ENCODE measurements around the gene FBXW8. TPM values are rescaled to one million over a fixed set of nuclear protein-coding genes. Genes with fewer than 3 reads are reported as not detected.
"Not testable (repeated sequence)": the region's sequence is repeated elsewhere in the genome, so short reads cannot be mapped to it uniquely, and the experiment has no call there.

The FBXW8 gene
- total RNA-seq, 1 donor from 2014 or later = 10.4 TPM

DNA sequence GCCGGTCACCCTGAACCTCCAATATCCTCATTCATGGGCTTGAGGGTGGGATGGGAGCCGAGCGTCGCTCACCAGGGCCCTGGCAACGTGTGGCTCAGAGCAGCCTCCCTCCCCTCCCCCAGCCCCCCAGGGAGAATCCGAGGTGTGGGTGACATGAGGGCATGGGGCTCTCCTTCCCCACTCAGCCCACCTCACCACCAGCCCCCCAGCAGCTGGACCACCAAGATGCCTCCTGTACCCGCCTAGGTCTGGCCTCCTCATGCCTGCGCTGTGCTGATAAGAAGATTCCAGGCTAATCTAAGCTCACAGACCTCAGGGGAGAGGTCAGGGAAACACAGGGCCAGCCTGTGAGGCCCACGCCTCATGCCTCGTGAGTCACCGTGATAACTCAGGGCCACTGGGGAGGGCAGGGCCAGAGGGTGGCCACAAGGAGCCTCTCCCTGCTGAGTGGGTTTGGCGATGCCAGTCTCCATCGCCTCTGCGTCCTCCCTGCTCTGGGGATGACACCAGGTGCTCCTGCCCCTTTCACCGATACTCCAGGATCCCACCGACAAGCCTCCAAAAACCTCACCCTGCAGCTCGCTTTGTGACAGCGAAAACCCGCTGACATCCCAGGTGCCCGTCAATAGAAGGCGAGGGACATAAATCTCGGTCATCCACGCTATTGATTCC lies 131.6 kb downstream of the FBXW8 start:
- DNase-seq (ENCODE audit: low spot score) = no peak
- intact Hi-C loops (cut with DNase I) = no loop called here

DNA sequence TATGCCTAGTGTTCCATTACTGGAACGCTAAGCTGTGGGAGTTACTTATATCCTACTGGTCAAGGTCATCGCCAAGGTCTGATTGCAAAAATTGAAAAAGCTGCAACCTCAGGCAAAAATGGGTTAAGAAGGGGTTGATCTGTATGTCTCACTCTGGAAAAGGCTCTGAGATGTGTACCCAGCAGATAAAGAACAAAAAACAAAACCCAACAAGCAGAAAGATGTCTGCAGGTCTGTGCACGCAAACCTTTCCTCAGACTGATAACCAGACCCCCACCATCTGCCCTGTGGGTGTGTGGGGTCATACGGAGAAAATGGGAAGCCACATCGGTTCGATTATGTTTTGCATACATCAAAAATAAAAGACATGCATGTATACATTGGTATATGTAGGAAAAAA lies 132.1 kb downstream of the FBXW8 start:
- intact Hi-C loops (cut with DNase I) = no loop called here
- no peak for DNase-seq (ENCODE audit: low spot score)

DNA sequence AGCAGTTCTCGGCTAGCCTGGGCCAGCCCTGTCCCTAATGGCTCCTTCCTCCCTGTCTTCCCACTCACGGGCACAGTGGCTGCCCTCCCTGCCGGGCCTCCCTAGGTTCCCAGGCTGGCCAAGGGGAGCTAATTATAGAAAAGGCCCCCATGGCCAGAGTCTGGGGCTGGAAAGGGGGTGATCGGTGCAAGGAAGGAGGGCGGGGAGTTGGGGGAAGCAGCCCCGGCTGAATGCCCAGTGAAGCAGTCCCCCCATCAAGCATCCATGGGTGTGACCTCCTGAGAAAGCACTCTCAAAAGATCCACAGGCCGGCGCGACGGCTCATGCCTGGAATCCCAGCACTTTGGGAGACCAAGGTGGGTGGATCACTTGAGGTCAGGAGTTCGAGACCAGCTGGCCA lies 133.6 kb downstream of the FBXW8 start:
- DNase-seq (ENCODE audit: low spot score) = no peak
- intact Hi-C loops (cut with DNase I) = no loop called here

DNA sequence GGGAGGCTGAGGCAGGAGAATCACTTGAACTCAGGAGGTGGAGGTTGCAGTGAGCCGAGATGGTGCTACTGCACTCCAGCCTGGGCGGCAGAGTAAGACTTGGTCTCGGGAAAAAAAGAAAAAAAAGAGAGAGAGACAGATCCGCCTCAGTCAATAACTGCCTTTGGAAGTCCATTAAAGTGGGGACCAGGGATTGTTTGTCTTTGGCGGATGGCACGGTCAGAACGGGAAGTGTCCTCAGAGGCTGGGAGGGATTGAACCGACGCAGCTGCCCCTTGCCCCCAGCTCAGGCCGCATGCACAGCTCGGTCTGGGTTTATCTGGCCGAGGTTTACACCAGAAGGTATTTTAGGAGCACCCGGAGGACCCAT lies 134.0 kb downstream of the FBXW8 start:
- no peak for DNase-seq (ENCODE audit: low spot score)
- intact Hi-C loops (cut with DNase I) = loop anchor here (5.0 kb wide), 1 partner anchor 53 kb away; the partner anchor contains the start of gene TESC

DNA sequence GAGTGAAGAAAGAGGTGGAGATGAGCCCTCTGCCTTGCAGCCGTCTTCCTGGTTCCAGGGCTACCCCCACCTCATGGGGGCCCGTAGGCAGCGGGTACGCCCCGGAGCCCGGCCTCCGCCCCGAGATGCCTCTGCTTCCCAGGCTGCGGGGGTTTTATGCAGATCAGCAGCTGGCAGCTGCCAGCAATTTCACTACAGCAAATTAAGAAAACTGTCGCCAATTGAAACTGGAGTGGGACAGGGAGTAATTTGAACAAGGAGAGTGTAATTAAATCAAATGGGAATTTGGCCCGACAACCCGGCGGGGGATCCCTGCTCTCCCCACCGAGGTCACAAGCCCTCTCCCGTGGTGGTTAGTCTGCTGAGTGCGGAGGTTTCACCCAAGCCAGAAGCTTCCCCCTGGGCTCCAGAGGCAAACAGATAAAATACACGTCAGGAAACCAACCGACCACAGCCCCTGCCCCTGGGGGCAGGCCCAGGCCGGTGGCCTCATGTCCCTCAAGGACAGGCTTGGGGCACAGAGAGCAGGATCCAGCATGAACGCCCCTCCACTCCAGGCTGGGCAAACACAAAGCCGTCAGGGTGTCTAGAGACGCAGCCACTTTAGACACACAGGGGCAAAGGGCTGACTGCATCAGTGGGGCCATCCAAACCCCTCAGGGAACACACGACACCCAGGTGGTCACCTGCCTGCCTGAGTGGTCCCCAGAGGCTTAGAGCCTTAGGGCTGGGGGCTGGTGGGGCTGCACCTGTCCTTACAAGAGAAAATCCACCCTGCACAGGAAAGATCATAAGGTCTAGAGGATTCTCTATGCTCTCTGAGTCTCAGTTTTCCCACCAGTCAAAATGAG lies 134.6 kb downstream of the FBXW8 start:
- intact Hi-C loops (cut with DNase I) = loop anchor here (5.0 kb wide), 1 partner anchor 52 kb away; the partner anchor contains the start of gene TESC
- DNase-seq (ENCODE audit: low spot score) = no peak

DNA sequence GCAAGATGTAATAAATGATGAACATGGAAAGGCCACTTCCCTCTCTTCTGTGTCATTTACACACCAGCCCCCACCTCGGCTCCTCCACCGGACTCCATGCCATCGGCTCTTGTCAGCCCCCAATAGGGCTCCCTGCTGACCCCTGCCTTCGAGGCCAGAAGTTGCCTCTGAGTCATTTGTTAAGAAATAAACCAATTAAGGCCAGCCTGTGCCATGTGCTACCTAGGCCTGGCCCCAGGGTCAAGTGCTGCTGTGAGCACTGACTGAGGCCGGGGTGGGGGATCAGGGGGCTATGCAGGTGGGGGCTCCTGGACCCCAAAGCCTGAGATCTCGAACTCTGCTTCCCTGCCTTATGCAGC lies 135.2 kb downstream of the FBXW8 start:
- intact Hi-C loops (cut with DNase I) = loop anchor here (5.0 kb wide), 1 partner anchor 51 kb away; the partner anchor contains the start of gene TESC
- DNase-seq (ENCODE audit: low spot score) = no peak

DNA sequence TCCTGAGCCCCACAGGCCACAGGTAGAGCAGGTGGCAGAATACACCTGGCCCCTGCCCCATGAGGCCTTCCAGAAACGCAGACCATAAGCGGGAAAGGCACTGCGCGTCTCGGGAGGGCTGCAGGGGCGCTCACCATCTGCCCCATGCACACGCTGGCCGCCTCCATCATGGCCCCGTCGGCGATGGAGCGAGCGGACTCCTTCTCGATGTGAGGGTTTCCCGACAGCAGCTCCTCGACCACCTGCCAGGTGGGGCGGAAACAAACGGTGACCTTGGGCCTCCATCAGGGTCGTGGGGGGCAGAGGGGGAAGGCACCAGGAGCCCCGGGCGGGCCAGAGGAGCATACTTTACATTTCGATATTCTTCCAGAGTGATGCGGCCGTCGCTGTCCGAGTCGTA lies 135.7 kb downstream of the FBXW8 start:
- DNase-seq (ENCODE audit: low spot score) = no peak
- intact Hi-C loops (cut with DNase I) = loop anchor here (5.0 kb wide), 1 partner anchor 51 kb away; the partner anchor contains the start of gene TESC

DNA sequence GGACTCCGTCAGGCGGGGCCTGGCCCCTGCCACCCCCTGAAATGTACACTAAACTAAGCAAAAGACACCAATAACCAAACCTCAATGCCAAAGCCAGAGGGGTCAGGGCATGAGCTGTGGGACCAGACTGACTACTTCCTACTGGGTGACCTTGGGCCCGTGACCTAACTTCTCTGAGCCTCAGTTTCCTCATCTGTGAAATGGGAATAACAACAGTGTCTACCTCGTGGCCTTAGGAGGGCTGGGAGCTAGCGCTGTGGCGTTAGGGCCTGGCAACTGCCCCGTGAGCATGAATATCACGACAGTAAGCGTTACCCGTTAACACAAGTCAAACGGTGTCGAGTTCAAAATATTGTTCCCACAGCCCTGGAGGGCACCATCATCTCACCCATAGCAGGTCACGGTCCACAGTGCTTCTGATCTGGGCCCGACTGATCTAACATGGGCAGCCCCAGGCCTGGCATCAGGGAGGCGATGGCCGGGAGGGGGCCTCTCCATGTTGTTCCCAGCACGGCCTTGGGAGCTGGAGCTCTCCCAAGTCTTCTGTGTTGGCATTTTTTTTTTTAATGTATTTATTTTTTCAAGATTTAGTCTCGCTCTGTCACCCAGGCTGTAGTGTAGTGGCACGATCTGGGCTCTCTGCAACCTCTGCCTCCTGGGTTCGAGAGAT lies 136.2 kb downstream of the FBXW8 start:
- intact Hi-C loops (cut with DNase I) = loop anchor here (5.0 kb wide), 1 partner anchor 50 kb away; the partner anchor contains the start of gene TESC
- no peak for DNase-seq (ENCODE audit: low spot score)

DNA sequence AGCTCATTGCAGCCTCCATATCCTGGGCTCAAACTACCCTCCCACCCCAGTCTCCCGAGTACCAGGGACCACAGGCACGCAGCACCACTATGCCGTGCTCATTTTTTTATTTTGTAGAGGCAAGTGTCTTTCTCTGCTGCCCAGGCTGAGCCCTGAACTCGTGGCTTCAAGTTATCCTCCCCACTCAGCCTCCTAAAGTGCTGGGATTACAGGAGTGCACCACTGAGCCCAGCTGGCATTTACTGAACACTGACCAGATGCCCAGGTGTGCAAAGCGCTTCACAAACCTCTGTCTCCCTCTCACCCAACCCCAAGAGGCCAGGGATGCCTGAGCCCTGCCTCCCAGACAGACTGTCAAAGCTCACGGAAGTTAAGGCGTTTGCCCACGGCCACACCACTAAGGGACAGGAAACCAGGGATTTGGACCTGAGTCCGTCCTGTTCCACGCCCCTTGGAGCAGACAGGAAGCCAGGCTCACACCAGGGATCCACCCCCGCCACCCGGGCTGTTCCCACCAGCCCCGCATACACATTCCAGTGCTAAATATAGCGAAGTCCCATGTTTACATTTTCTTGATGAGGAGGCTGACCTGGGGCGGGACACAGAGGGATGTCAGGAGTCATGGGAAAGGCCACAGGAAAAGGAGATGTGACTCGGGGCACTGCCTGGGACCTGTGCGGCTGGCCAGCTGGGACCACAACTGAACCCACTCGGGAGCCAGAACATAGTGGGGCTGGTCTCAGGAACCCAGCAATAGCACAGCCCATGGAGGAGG lies 137.2 kb downstream of the FBXW8 start:
- DNase-seq (ENCODE audit: low spot score) = no peak
- intact Hi-C loops (cut with DNase I) = loop anchor here (5.0 kb wide), 1 partner anchor 49 kb away; the partner anchor contains the start of gene TESC

DNA sequence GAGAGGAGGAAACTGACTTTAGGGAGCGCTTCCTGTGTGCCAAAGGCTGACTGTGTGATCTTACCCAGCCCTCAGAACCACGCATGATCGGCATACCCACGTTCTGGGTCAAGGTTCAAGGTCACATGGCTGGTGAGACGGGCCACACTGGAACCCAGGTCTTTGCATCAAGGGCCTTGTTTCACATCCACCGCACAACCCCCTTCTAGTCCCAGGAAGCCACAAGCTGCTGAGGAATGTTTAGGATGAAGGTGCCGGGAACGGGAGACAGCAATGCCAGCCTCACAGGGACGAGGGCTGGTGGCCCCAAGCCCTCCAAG lies 137.8 kb downstream of the FBXW8 start:
- intact Hi-C loops (cut with DNase I) = loop anchor here (5.0 kb wide), 1 partner anchor 49 kb away; the partner anchor contains the start of gene TESC
- no peak for DNase-seq (ENCODE audit: low spot score)

DNA sequence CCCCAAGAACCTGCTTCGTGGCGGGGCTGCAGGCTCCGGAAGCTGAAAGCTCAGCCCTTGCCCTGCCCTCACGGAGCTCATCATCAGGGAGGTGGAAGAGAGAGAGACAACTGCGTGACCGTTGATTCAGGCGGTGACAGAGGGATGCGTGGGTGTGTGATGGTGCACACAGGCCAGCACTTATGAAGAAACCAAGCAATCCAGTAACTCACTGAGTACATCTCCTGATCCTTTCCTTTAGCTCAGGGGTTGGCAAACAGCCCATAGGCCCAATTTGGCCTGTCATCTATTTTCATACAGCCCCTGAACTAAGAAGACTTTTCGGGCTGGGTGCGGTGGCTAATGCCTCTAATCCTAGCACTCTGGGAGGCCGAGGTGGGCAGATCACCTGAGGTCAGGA lies 138.5 kb downstream of the FBXW8 start:
- intact Hi-C loops (cut with DNase I) = loop anchor here (5.0 kb wide), 1 partner anchor 48 kb away; the partner anchor contains the start of gene TESC

DNA sequence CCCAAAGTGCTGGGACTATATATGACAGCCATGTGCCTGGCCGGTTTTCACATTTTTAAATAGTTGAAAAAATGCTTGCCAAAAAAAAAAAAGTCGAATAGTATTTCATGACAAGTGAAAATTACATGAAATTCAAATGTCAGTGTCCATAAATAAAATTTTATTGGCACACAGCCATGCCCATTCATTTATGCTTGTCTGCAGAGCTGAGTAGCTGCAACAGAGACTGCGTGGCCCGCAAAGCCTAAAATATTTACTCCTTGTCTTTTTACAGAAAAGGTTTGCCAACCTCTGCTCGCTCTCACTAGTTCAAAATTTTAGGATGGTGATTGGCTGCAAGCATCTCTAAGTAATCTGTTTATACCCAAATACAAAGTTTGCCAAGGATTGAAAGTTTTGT lies 139.3 kb downstream of the FBXW8 start:
- intact Hi-C loops (cut with DNase I) = no loop called here
- no peak for DNase-seq (ENCODE audit: low spot score)

More for the DNA sequence above, 138.5 kb downstream of the FBXW8 start:
- no peak for DNase-seq (ENCODE audit: low spot score)

DNA sequence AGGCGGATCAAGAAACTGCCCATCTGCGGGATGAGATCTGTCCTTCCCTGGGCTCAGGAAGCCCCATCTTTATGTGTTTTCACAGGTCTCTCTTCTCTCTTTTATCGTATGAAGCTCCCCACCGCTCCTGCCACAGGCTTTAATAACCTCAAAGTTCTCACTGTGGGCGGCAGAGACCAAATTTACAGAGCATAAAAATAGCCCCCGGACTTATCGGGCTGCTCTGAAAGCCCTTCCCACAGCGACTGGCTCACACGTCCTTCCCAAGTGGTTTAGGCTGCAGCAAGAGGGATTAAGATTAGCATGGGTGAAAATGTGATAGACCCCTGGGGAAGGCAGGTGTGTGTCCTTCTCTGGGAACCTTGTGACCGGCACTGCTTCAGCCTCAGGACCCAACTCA lies 140.6 kb downstream of the FBXW8 start:
- DNase-seq (ENCODE audit: low spot score) = no peak
- intact Hi-C loops (cut with DNase I) = loop anchor here (1.0 kb wide), 1 partner anchor 17 kb away; no protein-coding TSS in a partner anchor

DNA sequence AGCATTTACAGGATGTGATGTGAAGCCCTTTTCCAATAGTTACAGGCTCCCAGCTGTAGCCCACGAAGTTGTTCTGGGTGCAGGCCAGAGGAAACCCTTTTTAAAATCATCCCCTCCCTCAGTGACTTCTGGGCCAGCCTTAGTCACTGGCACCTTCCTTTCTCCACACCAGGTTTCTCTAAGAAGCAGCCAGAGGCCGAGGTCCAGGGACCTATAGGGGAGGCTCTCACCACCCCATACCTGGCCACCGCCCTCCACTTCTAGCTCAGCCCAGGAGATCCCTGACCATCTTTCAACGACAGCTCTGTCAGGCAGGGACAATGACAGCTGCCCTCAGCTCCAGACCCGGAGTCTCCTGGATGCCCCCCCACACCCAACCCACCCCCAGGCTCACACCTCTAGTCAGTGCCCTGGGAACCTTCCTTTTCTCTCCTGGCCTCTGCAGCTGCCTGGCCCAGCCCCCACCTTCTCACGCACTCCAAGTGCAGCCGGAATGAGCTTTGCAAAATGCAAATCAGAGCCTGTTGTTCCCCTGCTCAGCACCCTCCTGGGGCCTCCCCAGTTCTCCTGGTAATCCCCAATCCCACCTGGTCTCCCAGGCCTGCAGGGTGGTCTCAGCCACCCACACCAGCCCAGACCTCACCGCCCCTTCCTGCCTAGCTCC lies 141.8 kb downstream of the FBXW8 start:
- intact Hi-C loops (cut with DNase I) = no loop called here
- no peak for DNase-seq (ENCODE audit: low spot score)

DNA sequence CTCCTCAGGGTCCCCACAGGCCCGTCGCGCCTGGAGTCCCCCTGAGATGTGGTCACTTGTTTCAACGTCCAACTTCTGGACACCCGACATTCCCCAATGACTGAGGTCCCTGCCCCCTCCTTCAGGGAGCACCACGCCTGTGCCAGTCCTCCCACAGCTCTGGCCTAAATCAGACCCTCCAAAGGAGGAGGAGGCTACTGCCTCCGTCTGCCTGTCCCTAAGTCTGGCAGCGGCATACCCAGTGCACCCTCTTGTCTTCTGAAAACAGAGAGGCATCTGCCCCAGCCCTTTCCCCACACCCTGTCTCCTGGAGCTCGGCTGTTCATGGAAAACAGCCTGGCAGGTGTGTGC lies 142.3 kb downstream of the FBXW8 start:
- intact Hi-C loops (cut with DNase I) = no loop called here
- DNase-seq (ENCODE audit: low spot score) = no peak

DNA sequence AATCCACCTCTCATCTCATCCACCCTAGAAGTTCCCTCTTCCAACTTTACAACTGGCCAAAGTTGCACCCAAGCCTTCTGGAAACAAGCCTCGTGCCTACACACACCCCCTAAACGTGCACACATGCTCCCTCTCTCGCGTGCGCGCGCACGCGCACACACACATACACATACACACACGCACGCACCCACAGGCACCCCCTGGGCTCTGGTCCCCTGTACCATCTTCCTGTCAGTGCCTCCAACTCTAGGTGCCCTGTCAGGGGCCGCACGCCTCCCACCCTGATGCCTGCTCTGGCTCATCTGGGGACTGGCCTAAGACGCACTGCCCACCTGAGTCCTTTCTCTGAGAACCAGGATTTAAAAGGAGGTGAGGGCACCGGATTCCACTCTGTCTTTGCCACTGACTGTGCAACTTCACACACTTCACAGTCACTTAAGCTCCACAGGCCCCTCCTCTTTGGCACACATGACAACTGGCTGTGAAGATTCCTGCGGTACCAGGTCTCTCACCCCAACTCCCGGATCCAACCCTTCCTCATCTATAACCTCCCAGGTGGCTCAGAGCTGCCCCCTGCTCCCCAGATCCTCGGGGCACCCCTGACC lies 142.9 kb downstream of the FBXW8 start:
- intact Hi-C loops (cut with DNase I) = no loop called here
- no peak for DNase-seq (ENCODE audit: low spot score)

DNA sequence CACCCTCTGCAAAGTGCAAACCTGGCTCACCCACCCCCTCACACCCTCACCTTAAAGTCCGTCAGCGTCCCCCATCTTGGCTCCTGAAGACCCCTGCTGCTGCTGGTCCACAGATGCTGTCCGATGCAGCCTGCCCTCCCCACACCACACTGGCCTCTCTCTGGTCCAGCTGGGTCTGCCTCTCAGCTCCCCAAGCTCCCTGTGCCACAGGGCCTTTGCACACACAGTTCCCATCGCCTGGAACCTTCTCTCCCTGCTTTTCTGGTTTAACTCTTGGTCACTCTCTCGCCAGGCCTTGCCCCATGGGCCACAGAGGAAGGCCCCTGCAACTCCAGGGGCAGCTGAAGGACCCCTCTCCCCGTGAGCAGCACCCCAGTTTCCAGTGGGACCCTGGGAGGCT lies 143.5 kb downstream of the FBXW8 start:
- intact Hi-C loops (cut with DNase I) = no loop called here
- no peak for DNase-seq (ENCODE audit: low spot score)

DNA sequence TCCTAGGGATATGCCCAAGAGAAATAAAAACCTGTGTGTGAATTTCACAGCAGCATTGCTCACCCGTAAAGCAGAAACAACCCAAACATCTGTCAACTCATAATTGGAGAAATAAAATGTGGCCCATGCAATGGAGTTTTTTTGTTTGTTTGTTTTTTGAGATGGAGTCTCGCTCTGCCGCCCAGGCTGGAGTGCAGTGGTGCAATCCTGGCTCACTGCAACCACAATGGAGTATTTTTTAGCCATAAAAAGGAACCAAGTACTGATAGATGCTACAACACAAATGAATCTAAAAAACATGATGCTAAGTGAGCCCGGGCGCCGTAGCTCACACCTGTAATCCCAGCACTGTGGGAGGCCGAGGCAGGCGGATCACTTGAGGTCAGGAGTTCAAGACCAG lies 146.9 kb downstream of the FBXW8 start:
- DNase-seq (ENCODE audit: low spot score); intact Hi-C loops (cut with DNase I): not testable (repeated sequence)
